ENCODE data around the gene TTC16.
A peak's percentile ranks its signal among the peaks of the same experiment; 100 is the strongest.

TTC16 gene

GRCh38 chr9:127697575-127697974 lies 18.3 kb upstream of the TTC16 start:
- DNase-seq (ENCODE audit: low read depth), result no peak

- DNase-seq (ENCODE audit: low read depth), result no peak
Measured at GRCh38 chr9:127698386-127698785, 17.5 kb upstream of the TTC16 start.

GRCh38 chr9:127698985-127699670 lies 16.8 kb upstream of the TTC16 start:
- DNase-seq (ENCODE audit: low read depth), result peak; percentile 94

- no peak for DNase-seq (ENCODE audit: low read depth)
Measured at GRCh38 chr9:127700140-127700539, 15.7 kb upstream of the TTC16 start.

- no peak for DNase-seq (ENCODE audit: low read depth)
Measured at GRCh38 chr9:127700594-127701255, 15.2 kb upstream of the TTC16 start.

GRCh38 chr9:127703289-127703946 lies 12.5 kb upstream of the TTC16 start:
- no peak for DNase-seq (ENCODE audit: low read depth)

- DNase-seq (ENCODE audit: low read depth), result no peak
Measured at GRCh38 chr9:127705577-127706379, 10.1 kb upstream of the TTC16 start.

GRCh38 chr9:127706836-127707241 lies 9.0 kb upstream of the TTC16 start, which contains the start of gene CFAP157:
Gene CFAP157 (plus strand): TSS chr9:127706988. CDS start chr9:127707032, 44 bp downstream.
- DNase-seq (ENCODE audit: low read depth), result no peak

- DNase-seq (ENCODE audit: low read depth), result no peak
Measured at GRCh38 chr9:127707766-127708165, 8.1 kb upstream of the TTC16 start.

- no peak for DNase-seq (ENCODE audit: low read depth)
Measured at GRCh38 chr9:127708952-127709587, 6.8 kb upstream of the TTC16 start.

GRCh38 chr9:127710204-127710783 lies 5.6 kb upstream of the TTC16 start:
- DNase-seq (ENCODE audit: low read depth), result no peak

- no peak for DNase-seq (ENCODE audit: low read depth)
Measured at GRCh38 chr9:127711226-127711701, 4.6 kb upstream of the TTC16 start.

GRCh38 chr9:127711831-127712274 lies 4.0 kb upstream of the TTC16 start:
- no peak for DNase-seq (ENCODE audit: low read depth)

- no peak for DNase-seq (ENCODE audit: low read depth)
Measured at GRCh38 chr9:127712371-127712770, 3.5 kb upstream of the TTC16 start.

GRCh38 chr9:127712867-127713266 lies 3.0 kb upstream of the TTC16 start:
- no peak for DNase-seq (ENCODE audit: low read depth)

GRCh38 chr9:127714020-127714750 lies 1.7 kb upstream of the TTC16 start:
- DNase-seq (ENCODE audit: low read depth), result no peak

GRCh38 chr9:127714951-127715469 lies 869 bp upstream of the TTC16 start:
- DNase-seq (ENCODE audit: low read depth), result no peak

GRCh38 chr9:127716412-127716811 lies 533 bp downstream of the TTC16 start:
- no peak for DNase-seq (ENCODE audit: low read depth)

- DNase-seq (ENCODE audit: low read depth), result no peak
Measured at GRCh38 chr9:127717766-127718165, 1.9 kb downstream of the TTC16 start.
